NCI-H69 (cell line): ENCODE results near the gene PCBP3.
"Not testable (repeated sequence)": the region's sequence is repeated elsewhere in the genome, so short reads cannot be mapped to it uniquely, and the experiment has no call there.

Experiments
- DNase-seq: peaks from one replicate; lab custom pipeline; 2025; lab: John Stamatoyannopoulos, UW

The PCBP3 gene

GRCh38 chr21:45827881-45828579 is 184.5 kb downstream of the PCBP3 start:
- DNase-seq = no peak

DNA sequence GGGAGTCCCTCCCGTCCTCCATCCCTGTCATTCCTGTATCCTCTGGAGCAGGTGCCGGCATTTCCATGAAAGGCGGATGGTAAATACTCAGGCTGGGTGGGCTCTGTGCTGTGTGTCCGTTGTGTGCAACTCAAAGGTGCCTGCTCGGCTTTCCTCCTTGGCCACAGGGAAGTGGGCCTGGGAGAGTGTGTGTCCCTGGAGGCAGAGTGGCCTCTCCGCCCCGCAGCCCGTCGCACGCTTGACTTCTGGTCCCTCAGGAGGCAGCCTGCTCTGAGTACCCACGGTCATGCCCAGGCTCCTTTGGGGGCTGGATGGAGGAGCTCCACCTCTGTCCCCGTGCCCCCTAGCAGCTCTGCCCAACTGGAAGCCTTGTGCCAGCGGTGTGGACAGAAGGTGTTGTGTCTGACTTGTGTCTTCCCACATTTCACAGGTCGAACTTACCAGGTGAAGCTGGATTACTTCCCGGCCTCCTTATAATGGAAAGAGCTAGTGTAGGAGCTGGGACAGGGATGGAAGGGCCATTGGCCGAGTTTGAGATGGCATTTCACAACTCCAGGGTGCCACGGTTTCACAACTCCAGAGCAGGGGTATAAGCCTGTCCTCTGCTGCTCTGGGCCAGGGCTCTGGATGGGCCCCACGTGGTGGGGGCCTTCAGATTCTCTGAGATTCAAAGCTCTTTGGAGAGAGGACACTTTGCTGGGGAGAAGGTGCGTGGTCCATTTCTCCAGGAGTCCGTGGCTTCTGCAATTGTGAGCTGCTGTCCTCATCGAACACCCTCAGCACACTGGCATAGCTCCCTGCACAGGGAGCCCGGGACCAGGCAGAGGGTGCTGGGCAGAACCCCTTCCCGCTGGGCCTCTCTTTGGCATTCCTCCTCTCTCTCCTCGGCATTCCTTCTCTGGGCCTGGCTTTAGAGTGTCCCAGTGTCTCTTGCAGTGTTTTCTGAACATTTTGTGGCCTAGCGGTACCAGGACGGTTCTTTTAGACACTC is 185.3 kb downstream of the PCBP3 start:
- DNase-seq = no peak

DNA sequence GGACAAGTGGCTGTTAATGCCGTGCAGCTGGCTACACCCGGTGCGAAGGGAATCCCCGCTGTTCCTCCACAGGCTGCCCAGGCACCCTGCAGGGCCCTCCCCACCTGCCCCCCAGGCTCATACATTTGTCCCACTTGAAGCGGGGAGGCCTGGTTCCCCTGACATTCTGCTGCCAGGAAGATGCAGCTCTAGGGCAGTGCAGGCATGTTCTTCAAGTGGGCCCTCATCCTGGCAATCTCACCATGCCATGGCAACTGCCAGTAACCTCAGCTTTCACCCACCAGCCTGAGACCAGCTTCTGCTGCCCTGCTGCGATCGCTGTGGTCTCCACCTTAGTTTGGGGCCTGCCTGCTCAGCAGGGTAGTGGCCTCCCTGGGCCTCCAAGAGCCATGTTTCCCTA is 186.1 kb downstream of the PCBP3 start:
- DNase-seq = no peak

- peak; percentile 83 for DNase-seq
Observed at GRCh38 chr21:45830221-45830640, 186.7 kb downstream of the PCBP3 start.

DNA sequence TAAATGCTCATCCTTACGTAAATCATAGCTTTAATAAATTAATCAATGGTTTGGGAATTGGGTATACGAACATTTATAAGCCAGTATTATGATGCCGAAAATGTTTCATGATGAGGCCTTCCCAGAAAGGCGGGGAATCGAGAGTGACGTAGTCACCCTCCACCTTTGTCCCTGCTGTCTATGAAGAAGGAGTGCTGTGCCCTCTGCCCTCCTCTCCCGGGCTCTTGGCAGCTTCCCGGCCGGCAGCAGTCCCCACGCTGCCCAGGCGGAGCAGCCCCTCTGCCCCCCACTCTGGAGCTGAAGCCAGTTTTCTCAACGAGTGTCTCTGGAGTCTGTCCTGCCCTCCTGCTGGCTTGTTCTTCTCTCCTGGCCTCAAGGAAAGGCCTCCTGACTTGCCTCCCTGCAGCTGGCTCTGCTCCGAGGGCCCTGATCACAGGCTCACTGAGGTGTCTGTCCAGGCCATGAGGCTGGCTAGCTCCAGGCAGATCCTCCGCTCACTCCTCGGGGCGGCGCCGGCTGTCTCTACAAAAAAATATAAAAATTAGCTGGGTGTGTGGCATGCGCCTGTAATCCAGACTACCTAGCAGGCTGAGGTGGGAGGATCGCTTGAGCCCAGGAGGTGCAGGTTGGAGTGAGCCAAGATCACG is 187.3 kb downstream of the PCBP3 start:
- no peak for DNase-seq

GRCh38 chr21:45831991-45832740 is 188.6 kb downstream of the PCBP3 start:
- DNase-seq = no peak

DNA sequence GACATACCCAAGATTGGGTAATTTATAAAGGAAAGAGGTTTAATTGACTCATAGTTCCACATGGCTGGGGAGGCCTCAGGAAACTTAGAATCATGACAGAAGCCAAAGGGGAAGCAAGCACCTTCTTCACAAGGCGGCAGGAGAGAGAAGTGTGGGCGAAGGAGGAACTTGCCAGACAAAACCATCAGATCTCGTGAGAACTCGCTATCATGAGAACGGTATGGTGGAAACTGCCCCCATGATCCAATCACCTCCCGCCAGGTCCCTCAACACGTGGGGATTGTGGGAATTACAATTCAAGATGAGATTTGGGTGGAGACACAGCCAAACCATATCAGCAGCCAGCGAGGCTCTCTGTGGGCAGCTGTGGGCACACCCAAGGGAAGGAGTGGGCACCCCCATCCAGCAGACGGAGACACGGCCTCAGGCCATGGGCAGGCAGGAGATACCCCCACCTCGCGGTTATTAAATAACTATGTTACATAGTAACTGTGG is 189.3 kb downstream of the PCBP3 start:
- not testable (repeated sequence) for DNase-seq

GRCh38 chr21:45833414-45833813 is 189.9 kb downstream of the PCBP3 start:
- DNase-seq = no peak

- no peak for DNase-seq
Observed at GRCh38 chr21:45834026-45834715, 190.6 kb downstream of the PCBP3 start.

GRCh38 chr21:45834821-45835293 is 191.3 kb downstream of the PCBP3 start:
- DNase-seq = no peak

DNA sequence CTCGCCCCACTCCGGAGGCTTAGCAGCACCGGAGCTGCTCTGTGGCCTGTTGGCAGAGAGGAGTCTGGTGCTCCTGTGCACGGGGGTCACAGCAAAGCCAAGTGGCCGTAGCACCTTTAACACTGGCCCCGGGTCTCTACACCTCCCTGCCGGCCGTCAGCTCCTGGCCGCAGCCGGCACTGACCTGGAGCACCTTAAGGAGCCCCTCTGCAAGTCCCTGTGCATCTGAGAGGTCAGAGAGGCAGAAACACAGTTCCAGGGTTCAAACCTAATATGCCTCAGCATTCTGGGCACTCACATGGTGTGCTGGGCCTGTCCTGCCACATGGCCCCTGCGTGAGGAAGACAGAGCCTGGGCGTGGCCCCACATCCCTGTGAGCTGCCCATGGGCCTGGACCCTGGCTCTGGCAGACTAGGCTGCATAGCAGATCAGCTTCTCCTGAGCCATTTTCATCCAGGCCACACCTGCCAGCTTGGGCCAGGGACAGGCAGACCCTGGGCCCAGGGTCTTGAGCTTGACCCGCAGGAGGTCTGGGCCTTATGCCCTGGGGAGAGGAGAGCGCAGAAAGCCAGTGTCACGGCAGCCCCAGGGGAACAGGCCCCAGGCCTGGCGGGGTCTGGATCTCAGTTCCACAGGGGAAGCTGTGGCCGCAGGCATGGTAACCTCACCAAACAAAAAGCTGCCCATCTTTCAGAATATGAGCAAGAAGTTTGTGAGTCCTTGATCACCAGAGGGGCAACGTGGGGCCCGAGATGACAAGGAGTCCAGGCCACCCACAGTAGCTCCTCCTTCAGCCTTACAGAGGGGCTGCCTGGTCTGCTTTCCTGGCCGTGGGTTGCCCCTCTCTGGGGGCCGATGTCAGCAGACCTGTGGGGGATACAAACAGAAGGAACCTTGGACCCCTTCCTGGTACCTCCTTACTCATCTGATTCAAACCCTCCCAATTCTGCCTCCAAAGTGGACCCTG is 192.1 kb downstream of the PCBP3 start:
- no peak for DNase-seq

DNA sequence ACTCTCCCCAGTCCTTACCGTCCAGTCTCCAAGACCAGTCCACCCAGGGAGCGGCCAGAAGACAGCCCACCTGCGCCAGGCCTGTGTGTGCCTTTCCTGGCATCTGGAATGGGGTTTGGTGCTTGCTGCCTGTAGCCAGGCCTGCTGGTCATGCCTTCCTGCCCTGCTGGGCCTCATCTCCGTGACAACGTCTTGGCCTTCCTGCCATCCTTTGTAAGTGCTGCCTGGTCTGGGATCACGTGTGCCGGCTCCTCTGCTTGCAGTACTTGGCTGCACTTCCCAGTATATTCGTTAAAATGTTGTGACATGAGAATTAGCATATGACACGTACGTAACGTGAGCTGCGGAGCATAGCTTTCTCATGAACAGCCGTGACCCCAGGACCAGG is 192.7 kb downstream of the PCBP3 start:
- peak; percentile 40 for DNase-seq

DNA sequence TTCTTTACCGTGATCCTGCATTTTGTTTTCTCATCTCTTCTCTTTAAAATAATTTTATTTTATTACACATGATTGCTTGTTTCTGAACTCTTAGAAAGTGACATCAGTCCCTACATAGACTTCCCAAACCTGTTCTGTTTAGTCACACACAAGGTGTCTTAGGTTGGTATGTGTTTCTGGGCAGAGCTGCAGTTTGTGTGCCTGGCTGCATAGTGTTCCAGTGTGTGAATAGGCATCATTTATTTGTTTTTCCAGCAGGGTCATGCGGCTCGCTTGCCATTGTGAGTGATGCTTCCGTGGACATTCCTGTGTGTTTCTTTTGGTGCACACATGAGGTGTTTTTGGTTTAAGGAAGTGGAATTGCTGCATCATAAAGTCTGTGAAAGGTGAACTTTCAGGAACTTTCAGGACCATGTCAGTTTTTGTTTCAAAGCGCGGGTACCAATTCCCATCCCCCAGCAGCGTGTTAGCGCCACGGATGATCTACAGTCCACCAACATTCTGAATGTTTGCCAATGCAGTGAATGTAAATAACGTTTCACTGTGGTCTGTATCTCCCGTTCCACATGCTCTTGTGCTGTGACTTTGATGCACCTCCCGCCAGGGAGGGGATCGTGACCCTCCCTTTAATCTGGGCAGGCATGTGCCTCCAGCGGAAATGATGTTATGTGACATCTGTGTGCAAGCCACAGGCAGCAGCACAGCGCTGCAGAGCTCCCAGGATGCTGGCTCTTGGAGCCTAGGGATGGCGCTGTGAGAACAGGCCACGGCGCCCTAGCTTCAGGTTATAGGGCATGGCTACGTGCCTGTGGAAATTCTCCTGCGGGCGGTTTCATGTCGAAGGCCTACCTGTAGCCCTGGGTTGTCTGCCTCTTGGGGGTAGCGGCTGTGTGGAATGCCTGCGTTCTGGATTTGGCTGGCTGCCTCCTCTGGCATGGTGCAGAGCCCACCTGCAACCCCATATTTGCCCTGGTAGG is 193.5 kb downstream of the PCBP3 start:
- peak; percentile 47 for DNase-seq

DNA sequence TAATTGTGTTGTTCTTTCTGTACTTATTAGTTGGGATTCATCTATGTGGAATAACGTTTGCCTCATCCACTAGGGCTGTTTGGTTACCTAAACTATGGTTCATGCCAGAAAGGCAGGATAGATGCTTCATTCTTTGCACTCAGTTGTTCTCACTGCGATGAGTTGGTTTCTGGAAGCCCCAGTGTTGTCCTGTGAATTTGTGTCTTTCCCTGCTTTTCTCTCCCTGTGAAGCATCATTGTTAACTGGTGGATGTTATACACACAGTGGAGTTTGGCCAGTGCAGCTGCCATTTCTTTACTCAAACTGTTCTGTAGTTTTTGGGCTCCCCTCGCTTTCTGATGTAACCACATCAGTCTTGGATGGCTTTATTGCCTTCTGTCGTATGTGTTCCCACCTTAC is 194.4 kb downstream of the PCBP3 start:
- no peak for DNase-seq

- DNase-seq = no peak
Observed at GRCh38 chr21:45838634-45839033, 195.1 kb downstream of the PCBP3 start.

DNA sequence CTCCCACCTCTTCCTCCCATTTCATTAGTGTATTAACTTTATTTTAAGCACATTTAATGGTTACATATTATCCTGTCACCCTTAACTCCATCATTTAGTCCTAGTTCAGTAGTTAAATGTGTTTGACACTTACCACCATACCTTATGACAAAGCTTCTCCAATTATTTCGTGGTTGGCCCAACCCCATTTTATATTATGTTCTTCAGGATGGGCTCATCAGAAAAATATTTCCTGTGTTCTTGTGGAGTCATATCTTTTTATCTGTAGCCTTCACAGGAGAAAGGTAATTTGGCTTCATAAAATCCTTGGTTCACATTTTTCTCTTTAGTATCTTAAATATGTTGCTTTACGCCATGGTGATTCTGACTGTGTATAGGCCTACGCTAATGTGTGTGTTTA is 195.7 kb downstream of the PCBP3 start:
- DNase-seq = no peak

DNA sequence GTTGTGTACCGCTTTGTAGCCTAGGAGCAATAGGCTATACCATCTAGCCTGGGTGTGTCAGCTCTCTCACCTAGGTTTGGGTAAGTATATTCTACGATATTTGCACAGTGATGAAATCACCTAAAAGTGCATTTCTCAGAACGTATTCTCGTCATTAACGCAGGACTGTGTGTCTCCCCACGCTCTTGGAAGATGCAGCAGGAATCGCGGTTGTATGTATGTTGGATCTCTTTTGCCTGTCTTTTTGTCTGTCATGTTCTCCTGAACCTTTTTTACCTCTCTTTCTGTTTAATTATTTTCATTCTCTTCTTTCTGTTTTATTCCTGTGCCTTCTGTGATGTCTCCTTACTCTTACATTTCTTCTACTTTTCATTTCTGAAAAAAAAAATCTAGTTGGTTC is 197.5 kb downstream of the PCBP3 start:
- DNase-seq = no peak

DNA sequence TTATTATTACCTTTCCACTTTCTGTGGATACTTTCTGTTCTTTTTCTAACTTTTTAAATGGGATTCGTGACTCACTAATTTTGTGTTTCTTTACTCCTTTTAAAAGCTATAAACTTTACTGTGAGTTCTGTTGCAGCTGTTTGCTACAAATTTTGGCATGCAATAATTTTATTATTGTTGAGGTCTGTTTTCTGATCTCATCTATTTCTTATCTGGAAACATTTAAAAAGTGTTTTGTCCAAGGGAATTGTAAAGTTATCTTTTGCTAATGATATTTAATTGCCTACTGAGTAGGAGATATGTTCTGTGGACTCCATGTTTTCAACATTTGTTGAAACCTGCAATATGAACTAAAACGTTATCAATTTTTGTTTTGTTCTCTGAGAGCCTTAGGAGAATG is 199.9 kb downstream of the PCBP3 start:
- DNase-seq = no peak

DNA sequence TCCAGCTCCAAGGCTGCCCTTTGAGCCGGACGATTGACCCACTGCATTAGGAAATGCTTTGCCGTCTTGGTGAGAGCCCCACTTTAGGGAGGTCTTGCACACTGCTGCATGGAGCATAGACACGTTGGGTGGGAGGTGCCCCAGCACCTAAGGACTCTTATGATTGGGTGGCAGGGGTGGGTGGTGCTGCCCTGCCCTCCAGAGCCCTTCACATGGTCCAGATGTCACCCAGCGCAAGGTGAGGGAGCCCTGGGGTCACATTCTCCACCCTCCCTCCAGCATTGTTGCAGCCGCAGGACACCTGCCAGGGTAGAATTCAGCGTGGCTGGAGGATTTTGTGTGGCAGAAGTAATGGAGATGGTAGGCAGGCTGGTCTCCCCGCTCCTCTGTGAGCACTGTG is 200.7 kb downstream of the PCBP3 start:
- DNase-seq = no peak
